AG04450 (cell line): Measurements from ENCODE around the gene CACNA1C. TPM values are rescaled to one million over a fixed set of nuclear protein-coding genes. Genes with fewer than 3 reads are reported as not detected.
A peak's percentile ranks its signal among the peaks of the same experiment; 100 is the strongest.

Experiments used
- CTCF ChIA-PET: fragments of 300-600, 350-600 bp; formaldehyde crosslinking; extraction: SDS; loops from one replicate; lab custom pipeline; 2022; ENCODE audit warnings: antibody characterized with exemption, inconsistent platforms; lab: Charles Lee
- POLR2A ChIA-PET: fragments of 350-600 bp; formaldehyde crosslinking; extraction: SDS; loops from one replicate; lab custom pipeline; 2021; ENCODE audit warnings: antibody characterized with exemption, inconsistent platforms; lab: Yijun Ruan, JAX
- DNase-seq: peaks from one replicate; pipeline ENCODE4 v3.0.0-alpha.2; 2011; ENCODE audit warnings: low read depth, low spot score
- H3K27ac ChIP-seq: one replicate; pipeline ENCODE4 v1.5.1; 2012; ENCODE audit warnings: low read depth, low read length, control low read depth
- H3K27me3 ChIP-seq: one replicate; pipeline ENCODE4 v1.6.0; 2012; ENCODE audit warnings: low read length; ENCODE audit not compliant: control insufficient read depth, insufficient read depth
- H3K4me3 ChIP-seq: 2 replicates; pipeline ENCODE4 v1.5.1; 2011; ENCODE audit warnings: mild to moderate bottlenecking, low read depth, low read length, control low read depth
- H3K9me3 ChIP-seq: 2 replicates; pipeline ENCODE4 v1.5.1; 2012; ENCODE audit warnings: low read length; ENCODE audit not compliant: control insufficient read depth, insufficient read depth
- CTCF ChIP-seq: IDR thresholded peaks from 2 replicates; pipeline ENCODE4 v1.5.1; 2011; ENCODE audit warnings: low read depth, low read length, control low read depth, inconsistent platforms
- polyA plus RNA-seq: library from polyadenylated mRNA; depleted of rRNA; stranded (reverse); fragments of >200 nt; gene quantifications from 2 replicates; pipeline ENCODE4 v1.2.3, GENCODE V29; 2011

Gene CACNA1C
- polyA plus RNA-seq, 1 experiment, result 5.9 TPM

DNA sequence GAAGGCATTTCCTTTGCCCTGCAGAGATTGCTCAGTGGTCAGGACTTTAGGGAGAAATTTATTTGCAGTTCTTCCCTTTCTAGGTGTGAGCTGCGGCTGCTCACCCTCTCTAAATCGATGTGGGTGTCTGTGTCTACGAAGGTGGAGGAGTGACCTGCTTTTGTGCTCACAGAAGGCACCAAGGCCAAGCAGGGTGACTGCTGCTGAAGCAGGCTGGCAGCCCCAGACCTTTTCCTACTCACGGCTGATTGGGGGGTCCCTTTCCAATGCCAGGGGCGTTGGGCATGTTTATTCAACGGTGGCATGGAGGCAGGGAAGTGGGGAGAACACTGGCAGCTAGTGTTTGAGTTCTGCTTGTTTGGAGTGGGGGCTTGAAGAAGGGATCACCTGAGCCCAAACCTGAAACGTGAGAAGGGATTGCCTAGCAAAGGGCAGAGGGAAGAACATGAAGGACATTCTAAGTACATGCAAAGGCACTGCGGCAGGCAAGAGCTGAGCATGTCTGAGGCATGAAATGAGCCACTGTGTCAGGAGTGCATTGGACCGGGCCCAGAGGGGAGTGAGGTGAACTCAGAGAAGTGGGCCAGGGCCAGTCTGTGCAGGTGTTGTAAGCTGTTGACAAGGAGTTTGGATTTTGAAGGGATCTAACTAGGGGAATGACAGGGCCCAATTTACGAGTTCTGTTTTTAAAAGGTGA is 56.3 kb downstream of the CACNA1C start:
- CTCF ChIA-PET, result no interaction called here
- Histone ChIP-seq H3K27ac (no peak overlapping the region), H3K9me3 (peaks cover 2% of the 10 kb centered on the region; the same call in 1 of the 2 replicates), H3K4me3 (no peak overlapping the region), H3K27me3 (no peaks in the 10 kb centered on the region)
- POLR2A ChIA-PET, result no interaction called here
- DNase-seq, result no peak
- no peak for TF ChIP-seq CTCF

GRCh38 chr12:2110127-2110526 is 57.3 kb downstream of the CACNA1C start:
- POLR2A ChIA-PET, result no interaction called here
- CTCF ChIA-PET, result no interaction called here

DNA sequence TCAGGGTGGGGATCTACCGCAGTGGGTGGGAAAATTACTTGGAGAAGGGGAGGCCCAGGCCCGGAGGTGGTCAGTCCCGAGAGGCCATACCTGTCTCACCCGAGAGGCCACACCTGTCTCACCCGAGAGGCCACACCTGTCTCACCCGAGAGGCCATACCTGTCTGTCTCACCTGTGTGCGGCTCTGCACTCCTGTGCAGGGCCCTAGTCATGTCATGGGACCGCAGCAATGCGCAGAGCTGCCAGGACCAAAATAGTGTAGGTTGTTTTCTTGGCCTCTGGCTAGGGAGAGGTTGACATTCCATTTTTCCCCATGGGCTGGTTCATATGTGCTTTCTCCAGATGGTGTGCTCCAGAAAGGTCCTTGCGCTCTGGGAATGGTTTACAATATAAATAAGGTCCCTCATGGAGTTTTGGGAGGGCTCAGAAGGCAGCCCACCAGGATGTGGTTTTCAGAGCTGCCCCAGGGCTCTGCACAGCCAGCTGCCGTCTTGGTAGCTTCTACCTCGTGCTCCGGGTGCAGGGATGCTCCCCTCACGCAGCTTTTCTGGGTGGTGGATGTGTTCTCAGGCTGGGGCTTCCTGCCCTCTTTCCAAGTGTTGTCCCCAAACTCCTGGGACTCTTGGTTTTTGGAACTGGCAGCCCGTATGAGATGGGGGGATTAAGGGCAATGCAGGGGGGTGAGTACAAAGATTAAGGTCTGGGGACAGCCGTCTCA is 58.2 kb downstream of the CACNA1C start:
- Histone ChIP-seq H3K27ac (peak overlapping the region; percentile 2), H3K4me3 (no peak overlapping the region), H3K9me3 (peaks cover 3% of the 10 kb centered on the region; the same call in 1 of the 2 replicates), H3K27me3 (no peaks in the 10 kb centered on the region)
- ChIA-PET CTCF (no interaction called here), POLR2A (no interaction called here)
- no peak for TF ChIP-seq CTCF
- DNase-seq, result no peak

More at GRCh38 chr12:2110127-2110526, 57.3 kb downstream of the CACNA1C start:
- no peak for DNase-seq
- H3K9me3 ChIP-seq, result peaks cover 3% of the 10 kb centered on the region; the same call in 1 of the 2 replicates
- TF ChIP-seq CTCF, result no peak
- no peaks in the 10 kb centered on the region for H3K27me3 ChIP-seq
- H3K27ac ChIP-seq, result no peak overlapping the region
- H3K4me3 ChIP-seq, result no peak overlapping the region

GRCh38 chr12:2111826-2112225 is 59.0 kb downstream of the CACNA1C start:
- Histone ChIP-seq H3K27me3 (no peaks in the 10 kb centered on the region), H3K9me3 (peaks cover 3% of the 10 kb centered on the region; the same call in 1 of the 2 replicates), H3K4me3 (no peak overlapping the region), H3K27ac (peak overlapping the region; percentile 2)
- TF ChIP-seq CTCF, result no peak
- ChIA-PET CTCF (no interaction called here), POLR2A (no interaction called here)
- no peak for DNase-seq

- no peak overlapping the region for H3K4me3 ChIP-seq
- H3K27ac ChIP-seq, result no peak overlapping the region
- POLR2A ChIA-PET, result no interaction called here
- peaks cover 3% of the 10 kb centered on the region; the same call in 1 of the 2 replicates for H3K9me3 ChIP-seq
- no peak for TF ChIP-seq CTCF
- no peaks in the 10 kb centered on the region for H3K27me3 ChIP-seq
- DNase-seq, result no peak
- CTCF ChIA-PET, result no interaction called here
Measured at GRCh38 chr12:2112401-2112800, 59.6 kb downstream of the CACNA1C start.
